ENCODE data around the gene SCP2.

DNA sequence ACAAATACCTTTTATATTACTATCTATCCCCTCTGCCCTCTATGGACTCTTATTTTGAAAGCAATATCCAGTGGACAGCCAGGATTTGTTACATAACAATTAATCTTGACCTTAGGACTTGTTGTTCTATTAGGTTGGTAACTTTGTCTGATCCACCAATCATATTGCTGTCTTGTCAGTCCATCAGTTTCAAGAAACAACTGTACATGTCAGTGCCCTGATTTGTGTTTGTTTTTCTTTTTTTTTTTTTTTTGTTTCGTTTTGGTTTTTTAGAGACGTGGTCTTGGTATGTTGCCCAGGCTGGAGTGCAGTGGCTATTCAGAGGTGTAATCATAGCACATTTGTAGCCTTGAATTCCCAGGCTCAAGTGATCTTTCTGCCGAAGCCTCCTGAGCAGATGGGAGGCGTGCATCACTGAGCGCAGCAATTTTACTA is 1.5 kb upstream of the SCP2 start:
- TF ChIP-seq CTCF (IDR thresholded peaks at IDR 0.05) (no peak), ZFX (IDR thresholded peaks at IDR 0.05; ENCODE audit: borderline replicate concordance) (no peak)

Measured in 22Rv1 (cell line).